Stimulated activated CD8-positive, alpha-beta memory T cell treated with anti-CD3 and anti-CD28 coated beads, Interleukin-15, amount 100 ng/mL, for 24 hours (primary cell): Measurements from ENCODE around the gene C5orf58.
A peak's percentile ranks its signal among the peaks of the same experiment; 100 is the strongest.
"Not testable (repeated sequence)": the region's sequence is repeated elsewhere in the genome, so short reads cannot be mapped to it uniquely, and the experiment has no call there.

Experiments
- DNase-seq: peaks from one replicate; pipeline ENCODE4 v3.0.0-alpha.2; 2020; ENCODE audit warnings: low read depth

C5orf58 gene

GRCh38 chr5:170223906-170224305 is 8.9 kb upstream of the C5orf58 start:
- DNase-seq = no peak

GRCh38 chr5:170225326-170226128 is 7.3 kb upstream of the C5orf58 start:
- peak; percentile 47 for DNase-seq

GRCh38 chr5:170226129-170226615 is 6.6 kb upstream of the C5orf58 start:
- DNase-seq = no peak

GRCh38 chr5:170226661-170227060 is 6.1 kb upstream of the C5orf58 start:
- DNase-seq = no peak

- DNase-seq = no peak
Measured at GRCh38 chr5:170228762-170229435, 3.9 kb upstream of the C5orf58 start.

GRCh38 chr5:170233358-170233892 is 640 bp downstream of the C5orf58 start:
- no peak for DNase-seq

- DNase-seq = no peak
Measured at GRCh38 chr5:170235876-170236864, 3.4 kb downstream of the C5orf58 start.

GRCh38 chr5:170238456-170239196 is 5.8 kb downstream of the C5orf58 start:
- DNase-seq = no peak

GRCh38 chr5:170245436-170245835 is 12.7 kb downstream of the C5orf58 start:
- not testable (repeated sequence) for DNase-seq

- no peak for DNase-seq
Measured at GRCh38 chr5:170246126-170246870, 13.5 kb downstream of the C5orf58 start.

- no peak for DNase-seq
Measured at GRCh38 chr5:170247363-170247762, 14.6 kb downstream of the C5orf58 start.

GRCh38 chr5:170248172-170248930 is 15.6 kb downstream of the C5orf58 start:
- DNase-seq = no peak

GRCh38 chr5:170248931-170249227 is 16.1 kb downstream of the C5orf58 start:
- DNase-seq = not testable (repeated sequence)

GRCh38 chr5:170249355-170249754 is 16.6 kb downstream of the C5orf58 start:
- no peak for DNase-seq

GRCh38 chr5:170250810-170251317 is 18.1 kb downstream of the C5orf58 start:
- no peak for DNase-seq

GRCh38 chr5:170251462-170251861 is 18.7 kb downstream of the C5orf58 start:
- no peak for DNase-seq

- DNase-seq = no peak
Measured at GRCh38 chr5:170252109-170252508, 19.3 kb downstream of the C5orf58 start.

GRCh38 chr5:170252720-170253350 is 20.1 kb downstream of the C5orf58 start:
- DNase-seq = no peak

GRCh38 chr5:170254056-170254455 is 21.3 kb downstream of the C5orf58 start:
- DNase-seq = no peak
